ENCODE results near the gene TOMM40. TPM values are rescaled to one million over a fixed set of nuclear protein-coding genes. Genes with fewer than 3 reads are reported as not detected.
"Not testable (repeated sequence)": the region's sequence is repeated elsewhere in the genome, so short reads cannot be mapped to it uniquely, and the experiment has no call there.

Gene TOMM40
- total and polyA plus RNA-seq, 7 donors: 42.3 to 330 (median 69.7) TPM

GRCh38 chr19:44882063-44882462 is 9.0 kb upstream of the TOMM40 start:
- TF ChIP-seq, protein P1, sequence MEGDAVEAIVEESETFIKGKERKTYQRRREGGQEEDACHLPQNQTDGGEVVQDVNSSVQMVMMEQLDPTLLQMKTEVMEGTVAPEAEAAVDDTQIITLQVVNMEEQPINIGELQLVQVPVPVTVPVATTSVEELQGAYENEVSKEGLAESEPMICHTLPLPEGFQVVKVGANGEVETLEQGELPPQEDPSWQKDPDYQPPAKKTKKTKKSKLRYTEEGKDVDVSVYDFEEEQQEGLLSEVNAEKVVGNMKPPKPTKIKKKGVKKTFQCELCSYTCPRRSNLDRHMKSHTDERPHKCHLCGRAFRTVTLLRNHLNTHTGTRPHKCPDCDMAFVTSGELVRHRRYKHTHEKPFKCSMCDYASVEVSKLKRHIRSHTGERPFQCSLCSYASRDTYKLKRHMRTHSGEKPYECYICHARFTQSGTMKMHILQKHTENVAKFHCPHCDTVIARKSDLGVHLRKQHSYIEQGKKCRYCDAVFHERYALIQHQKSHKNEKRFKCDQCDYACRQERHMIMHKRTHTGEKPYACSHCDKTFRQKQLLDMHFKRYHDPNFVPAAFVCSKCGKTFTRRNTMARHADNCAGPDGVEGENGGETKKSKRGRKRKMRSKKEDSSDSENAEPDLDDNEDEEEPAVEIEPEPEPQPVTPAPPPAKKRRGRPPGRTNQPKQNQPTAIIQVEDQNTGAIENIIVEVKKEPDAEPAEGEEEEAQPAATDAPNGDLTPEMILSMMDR (IDR thresholded peaks at IDR 0.05): no peak
- WGBS, 3 donors: 85 to 91% (median 90%) methylated on average over 15 of the region's 15 CpGs
- H3K4me3 ChIP-seq: no peak overlapping the region
- intact Hi-C loops (cut with DNase I): no loop called here
- H3K36me3 ChIP-seq (ENCODE audit: insufficient read depth in 1 of 2, low read depth in 1 of 2): peaks cover 0 to 14% of the 10 kb centered on the region in 2 donors
- ATAC-seq (no peak), DNase-seq (no peak)
- no peaks in the 10 kb centered on the region for H3K4me1 ChIP-seq
- H3K27ac ChIP-seq: no peak overlapping the region
- no peaks in the 10 kb centered on the region for H3K27me3 ChIP-seq (ENCODE audit: insufficient read depth in 3 of 3, low read length in 2 of 3)
- H3K9me3 ChIP-seq: no peaks in the 10 kb centered on the region

DNA sequence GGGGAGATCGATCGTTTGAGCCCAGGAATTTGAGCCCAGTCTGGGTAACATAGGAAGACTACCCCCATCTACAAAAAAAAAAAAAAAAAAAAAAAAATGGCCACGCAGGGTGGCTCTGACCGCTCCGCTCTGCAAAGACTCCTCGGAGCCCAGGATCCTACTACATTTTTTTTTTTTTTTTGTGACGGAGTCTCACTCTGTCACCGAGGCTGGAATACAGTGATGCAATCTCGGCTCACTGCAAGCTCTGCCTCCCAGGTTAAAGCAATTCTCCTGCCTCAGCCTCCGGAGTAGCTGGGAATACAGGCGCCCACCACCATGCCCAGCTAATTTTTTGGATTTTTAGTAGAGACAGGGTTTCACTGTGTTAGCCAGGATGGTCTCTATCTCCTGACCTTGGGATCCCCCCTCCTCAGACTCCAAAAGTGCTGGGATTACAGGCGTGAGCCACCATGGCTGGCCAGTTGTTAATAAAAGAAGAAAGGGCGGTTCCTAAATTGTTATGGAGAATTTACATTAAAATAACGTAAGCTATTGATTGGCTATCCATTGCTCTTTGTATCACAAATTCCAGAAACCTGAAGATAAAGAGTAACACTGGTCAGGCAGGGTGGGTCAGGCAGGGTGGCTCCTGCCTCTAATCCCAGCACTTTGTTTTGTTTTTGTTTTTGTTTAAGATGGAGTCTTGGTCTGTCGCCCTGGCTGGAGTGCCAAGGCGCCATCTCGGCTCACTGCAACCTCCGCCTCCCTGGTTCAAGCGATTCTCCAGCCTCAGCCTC is 8.2 kb upstream of the TOMM40 start:
- H3K4me1 ChIP-seq; DNase-seq; intact Hi-C loops (cut with DNase I); ATAC-seq; H3K27ac ChIP-seq; H3K36me3 ChIP-seq (ENCODE audit: insufficient read depth in 1 of 2, low read depth in 1 of 2); H3K9me3 ChIP-seq; H3K27me3 ChIP-seq (ENCODE audit: insufficient read depth in 3 of 3, low read length in 2 of 3); H3K4me3 ChIP-seq: not testable (repeated sequence)
- 88 to 91% (median 90%) methylated on average over 19 of the region's 19 CpGs for WGBS, 3 donors

- ATAC-seq (no peak), DNase-seq (no peak)
- H3K27ac ChIP-seq: no peak overlapping the region
- no peak overlapping the region for H3K4me3 ChIP-seq
- intact Hi-C loops (cut with DNase I): no loop called here
- H3K36me3 ChIP-seq (ENCODE audit: insufficient read depth in 1 of 2, low read depth in 1 of 2): no peaks in the 10 kb centered on the region
- TF ChIP-seq, protein P1 (IDR thresholded peaks at IDR 0.05): no peak
- no peaks in the 10 kb centered on the region for H3K4me1 ChIP-seq
- WGBS, 3 donors: 92 to 98% (median 93%) methylated on average over 5 of the region's 5 CpGs
- no peaks in the 10 kb centered on the region for H3K9me3 ChIP-seq
- no peaks in the 10 kb centered on the region for H3K27me3 ChIP-seq (ENCODE audit: insufficient read depth in 3 of 3, low read length in 2 of 3)
Measured at GRCh38 chr19:44883922-44884321, 7.1 kb upstream of the TOMM40 start.

- intact Hi-C loops (cut with DNase I): no loop called here
- TF ChIP-seq, protein P1 (IDR thresholded peaks at IDR 0.05): no peak
Measured at GRCh38 chr19:44884566-44884965, 6.5 kb upstream of the TOMM40 start.

GRCh38 chr19:44886141-44886540 is 4.9 kb upstream of the TOMM40 start:
- no peaks in the 10 kb centered on the region for H3K27me3 ChIP-seq (ENCODE audit: insufficient read depth in 3 of 3, low read length in 2 of 3)
- peaks cover 7% of the 10 kb centered on the region for H3K4me1 ChIP-seq
- ATAC-seq (no peak), DNase-seq (no peak)
- no peaks in the 10 kb centered on the region for H3K36me3 ChIP-seq (ENCODE audit: insufficient read depth in 1 of 2, low read depth in 1 of 2)
- TF ChIP-seq, protein P1 (IDR thresholded peaks at IDR 0.05): no peak
- no peak overlapping the region for H3K27ac ChIP-seq
- 92 to 98% (median 94%) methylated on average over 6 of the region's 6 CpGs for WGBS, 3 donors
- no peaks in the 10 kb centered on the region for H3K9me3 ChIP-seq
- no peak overlapping the region for H3K4me3 ChIP-seq
- intact Hi-C loops (cut with DNase I): no loop called here

More at GRCh38 chr19:44884566-44884965, 6.5 kb upstream of the TOMM40 start:
- Histone ChIP-seq H3K4me3 (no peak overlapping the region), H3K4me1 (peaks cover 4% of the 10 kb centered on the region), H3K27me3 (ENCODE audit: insufficient read depth in 3 of 3, low read length in 2 of 3) (no peaks in the 10 kb centered on the region), H3K36me3 (ENCODE audit: insufficient read depth in 1 of 2, low read depth in 1 of 2) (no peaks in the 10 kb centered on the region), H3K27ac (no peak overlapping the region), H3K9me3 (no peaks in the 10 kb centered on the region)
- DNase-seq (no peak), ATAC-seq (no peak)
- 88 to 97% (median 95%) methylated on average over 4 of the region's 4 CpGs for WGBS, 3 donors
